ENCODE data around the gene STARD3NL.
A peak's percentile ranks its signal among the peaks of the same experiment; 100 is the strongest.

Gene STARD3NL

GRCh38 chr7:38276096-38276877 lies 98.2 kb downstream of the STARD3NL start:
- TF ChIP-seq POLR2A (IDR thresholded peaks at IDR 0.05; ENCODE audit: low read depth, low read length), result no peak
- no peak for TF ChIP-seq TAF1 (IDR thresholded peaks at IDR 0.05; ENCODE audit: borderline replicate concordance, low read depth, low read length)
- TF ChIP-seq POLR2AphosphoS5 (IDR thresholded peaks at IDR 0.05; ENCODE audit: low read depth, low read length), result no peak
- peak; percentile 9 for FAIRE-seq
- DNase-seq (ENCODE audit: insufficient read length), result no peak

GRCh38 chr7:38280000-38280399 lies 102.0 kb downstream of the STARD3NL start:
- DNase-seq (ENCODE audit: insufficient read length) (no peak), FAIRE-seq (no peak)
- TF ChIP-seq POLR2A (IDR thresholded peaks at IDR 0.05; ENCODE audit: low read depth, low read length), result no peak
- TF ChIP-seq POLR2AphosphoS5 (IDR thresholded peaks at IDR 0.05; ENCODE audit: low read depth, low read length), result no peak
- TF ChIP-seq TAF1 (IDR thresholded peaks at IDR 0.05; ENCODE audit: borderline replicate concordance, low read depth, low read length), result no peak

Data from GM12892 (cell line).